SKM-1 (cell line): ENCODE data around the gene SP110.
"Not testable (repeated sequence)": the region's sequence is repeated elsewhere in the genome, so short reads cannot be mapped to it uniquely, and the experiment has no call there.

ENCODE experiments used
- DNase-seq: peaks from one replicate; lab custom pipeline; 2025; ENCODE audit not compliant: unreplicated experiment; lab: John Stamatoyannopoulos, UW

SP110 gene

GRCh38 chr2:230219419-230220331, at the start of gene SP110:
TSS of gene SP110 (minus strand) at chr2:230219984. CDS start at chr2:230216927, 3,057 bp downstream.
- peak; percentile 77 for DNase-seq

DNA sequence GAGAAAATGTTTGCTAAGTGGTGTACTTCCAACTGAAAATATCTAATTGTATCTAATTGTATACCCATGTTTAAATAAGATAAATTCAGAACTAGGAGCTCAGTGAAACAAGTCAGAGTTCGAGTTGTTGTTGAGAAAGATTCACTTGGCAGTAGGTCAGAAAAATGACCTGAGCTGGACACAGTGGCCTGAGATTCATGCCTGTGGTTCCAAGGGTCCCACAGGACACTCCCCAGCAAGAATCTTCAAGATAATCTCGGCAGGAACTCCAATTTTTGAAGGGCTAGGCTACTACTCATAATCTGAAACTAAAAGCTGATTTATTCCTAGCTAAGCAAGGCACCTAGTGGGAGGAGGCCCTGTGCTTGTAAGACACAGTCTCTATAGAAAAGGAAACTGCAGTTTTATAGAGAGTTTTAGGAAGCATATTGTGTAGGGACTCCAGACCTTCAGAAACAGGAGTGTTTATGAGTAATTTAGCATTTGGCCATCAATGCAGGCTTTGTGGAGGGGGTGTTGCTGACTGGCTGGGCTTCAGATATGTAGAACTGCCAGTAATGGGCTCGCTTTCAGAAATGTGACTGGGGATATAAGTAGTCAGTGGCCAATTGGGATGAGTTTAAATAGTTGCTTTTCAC, 48.9 kb upstream of the SP110 start:
- DNase-seq: no peak

DNA sequence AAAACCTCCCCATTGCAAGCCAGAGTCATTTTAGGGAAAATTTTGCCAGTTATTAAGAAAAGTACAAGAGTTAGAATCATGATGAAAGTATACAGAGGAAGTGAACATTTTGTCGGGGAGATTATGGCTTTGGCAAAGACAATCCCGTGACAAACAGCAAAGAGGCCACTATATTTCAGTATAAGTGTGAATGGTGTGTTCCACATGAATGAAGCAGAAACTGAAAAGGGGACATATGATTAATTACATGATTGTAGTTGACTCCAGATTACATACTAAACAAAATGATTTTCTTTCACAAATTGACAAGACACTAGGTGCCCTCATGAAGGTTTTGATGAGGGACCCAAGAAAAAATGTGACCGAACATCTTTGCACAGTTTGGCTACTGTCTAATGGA, 47.8 kb upstream of the SP110 start:
- DNase-seq: no peak

DNA sequence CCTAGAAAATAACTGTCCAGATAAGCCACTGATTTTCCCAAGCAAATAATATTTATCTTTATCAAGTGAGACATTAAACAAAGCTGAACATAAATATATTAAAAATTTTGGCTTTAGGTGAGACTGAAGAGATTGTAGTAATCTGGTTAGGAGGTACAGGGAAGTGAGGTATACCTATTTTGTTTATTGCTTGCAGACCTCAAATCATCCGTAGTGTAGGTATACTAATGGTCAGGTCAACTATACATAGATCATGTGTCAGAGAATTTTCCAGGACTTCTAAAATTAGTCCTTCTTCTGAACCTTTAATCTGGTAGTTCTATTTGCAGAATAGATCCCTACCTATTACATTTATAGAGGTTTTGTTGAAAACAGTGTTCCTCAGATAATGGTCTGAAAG, 47.3 kb upstream of the SP110 start:
- no peak for DNase-seq

- no peak for DNase-seq
These were observed 46.9 kb upstream of the SP110 start for GRCh38 chr2:230266638-230267037.

- DNase-seq: not testable (repeated sequence)
These were observed 45.2 kb upstream of the SP110 start for GRCh38 chr2:230264945-230265344.

GRCh38 chr2:230262246-230262645, 42.5 kb upstream of the SP110 start:
- no peak for DNase-seq

- no peak for DNase-seq
These were observed 38.7 kb upstream of the SP110 start for GRCh38 chr2:230258483-230258882.

DNA sequence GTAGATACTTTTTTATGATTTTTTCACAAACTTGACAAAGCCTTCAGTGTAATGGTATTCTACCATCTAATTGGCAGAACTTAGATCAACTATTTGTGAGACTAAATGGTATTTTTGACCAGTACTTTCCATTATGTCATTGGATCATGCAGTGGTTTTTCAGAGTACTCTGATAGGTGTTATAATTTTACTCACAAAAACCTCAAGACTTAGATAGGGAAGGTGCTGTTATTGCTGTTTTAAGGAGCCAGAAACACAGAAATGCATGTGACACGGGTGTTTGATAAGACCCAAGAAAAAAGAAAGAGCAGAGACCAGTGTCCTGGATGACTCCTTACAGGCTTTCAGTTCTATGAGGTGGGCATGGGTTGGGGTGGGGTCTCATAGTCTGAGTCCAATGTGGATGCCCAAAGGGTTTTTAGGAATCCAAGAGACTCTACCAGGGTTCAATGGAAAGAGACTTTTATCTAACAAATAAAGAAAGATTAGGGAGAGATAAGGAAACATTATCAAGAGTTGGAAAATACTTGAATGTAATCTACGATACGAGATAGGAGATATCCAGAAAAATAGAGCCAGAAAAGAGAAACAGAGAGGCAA, 37.0 kb upstream of the SP110 start:
- no peak for DNase-seq

- no peak for DNase-seq
These were observed 34.5 kb upstream of the SP110 start for GRCh38 chr2:230254152-230254881.

- DNase-seq: no peak
These were observed 30.4 kb upstream of the SP110 start for GRCh38 chr2:230250231-230250630.

GRCh38 chr2:230246206-230246605, 26.4 kb upstream of the SP110 start:
- no peak for DNase-seq

DNA sequence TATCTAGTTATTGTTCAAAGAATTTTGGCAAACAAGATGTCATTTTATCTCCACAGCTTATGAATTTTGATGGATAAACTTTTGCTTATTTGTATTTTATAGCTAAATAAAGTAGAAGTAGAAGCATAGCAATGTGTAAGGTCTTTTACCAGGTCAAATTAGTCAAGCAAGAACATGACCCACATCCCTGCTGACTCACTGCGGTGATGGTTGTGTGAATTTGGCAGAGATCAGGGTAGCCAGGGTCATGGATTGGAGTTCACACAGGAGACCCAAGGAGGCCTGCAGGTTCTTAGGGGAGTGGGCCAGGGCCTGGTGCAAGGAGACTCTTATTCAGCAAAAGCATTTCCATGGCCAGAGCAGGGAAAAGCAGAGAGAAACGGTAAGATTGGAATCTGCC, 24.4 kb upstream of the SP110 start:
- no peak for DNase-seq

- DNase-seq: no peak
These were observed 15.1 kb upstream of the SP110 start for GRCh38 chr2:230234845-230235244.

DNA sequence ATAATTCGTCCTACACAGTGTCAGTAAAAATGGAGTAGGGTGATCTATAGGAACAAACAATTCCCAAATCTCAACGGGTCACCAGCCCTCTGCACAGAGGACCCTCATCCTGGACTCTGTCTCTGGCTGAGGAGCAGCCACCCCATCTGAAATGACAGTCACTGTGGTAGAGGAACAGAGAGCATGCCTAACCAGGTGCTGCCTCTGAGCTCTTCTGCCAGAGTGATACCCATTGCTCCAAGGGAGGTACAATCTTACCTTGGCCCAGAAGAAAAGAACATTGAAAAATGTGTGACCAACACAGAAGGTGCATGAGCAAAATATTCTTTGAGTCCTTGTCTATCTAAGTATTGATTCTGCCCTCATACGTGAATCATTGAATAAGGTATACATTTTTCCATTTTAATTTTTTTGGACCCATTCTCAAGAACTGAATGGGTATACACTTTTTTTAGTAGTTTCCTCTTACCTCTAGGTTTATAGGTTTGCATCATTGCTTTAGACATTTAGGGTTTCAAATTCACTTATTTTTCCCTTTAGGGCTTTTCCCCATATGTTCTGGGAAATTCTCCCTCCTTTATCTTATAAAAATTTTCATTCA, 14.4 kb upstream of the SP110 start:
- no peak for DNase-seq

DNA sequence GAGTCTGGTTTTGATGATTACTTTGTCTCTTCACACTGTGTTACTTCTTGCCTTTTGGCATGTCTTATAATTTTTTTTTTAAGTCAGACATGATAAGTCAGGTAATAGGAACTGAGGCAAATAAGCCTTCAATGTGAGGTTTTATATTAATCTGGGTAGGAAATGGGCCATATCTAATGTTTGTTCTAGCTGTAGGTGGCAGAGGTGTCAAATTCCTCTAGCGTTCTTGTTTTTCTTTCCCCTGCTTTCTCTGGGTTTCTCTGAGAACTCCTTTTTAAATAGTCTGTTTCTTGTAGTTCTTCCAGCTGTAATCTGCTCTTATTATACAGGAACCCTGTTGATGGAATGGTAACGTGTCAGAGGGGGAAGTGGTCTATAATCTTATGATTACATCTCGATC, 11.5 kb upstream of the SP110 start:
- no peak for DNase-seq

- DNase-seq: no peak
These were observed 10.9 kb upstream of the SP110 start for GRCh38 chr2:230230496-230231200.

DNA sequence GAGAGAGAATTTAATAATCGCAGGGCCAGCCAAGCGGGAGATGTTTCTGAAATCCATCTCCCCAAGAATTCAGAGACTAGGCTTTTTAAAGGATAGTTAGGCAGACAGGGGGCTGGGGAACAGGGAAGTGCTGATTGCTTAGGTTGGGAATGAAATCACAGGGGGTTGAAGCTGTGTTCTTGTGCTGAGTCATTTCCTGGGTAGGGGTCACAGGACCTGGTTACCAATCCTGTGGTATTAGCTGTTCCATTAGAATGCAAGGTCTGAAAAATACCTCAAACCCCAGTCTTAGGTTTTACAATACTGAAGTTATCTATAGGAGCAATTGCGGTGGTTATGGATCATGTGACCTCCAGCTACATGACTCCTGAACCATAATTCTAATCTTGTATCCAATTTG, 10.3 kb upstream of the SP110 start:
- no peak for DNase-seq

DNA sequence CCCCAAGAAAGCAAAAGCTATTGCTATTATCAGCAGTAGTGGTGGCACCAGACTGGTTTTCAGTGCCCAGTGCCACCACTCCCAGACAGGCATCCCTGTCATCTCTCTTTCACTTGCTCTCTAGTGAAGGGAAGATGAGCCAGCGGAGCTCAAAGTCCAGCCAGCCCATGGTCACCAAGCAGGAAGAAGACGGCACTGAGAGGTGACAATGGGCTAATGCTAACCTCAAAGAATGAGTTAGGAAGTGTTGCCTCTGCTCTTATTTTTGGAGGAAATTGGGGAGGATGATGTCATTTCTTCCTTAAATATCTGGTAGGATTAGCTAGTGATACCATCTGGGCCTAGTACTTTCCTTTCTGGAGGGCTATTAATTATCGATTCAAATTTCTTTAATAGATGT, 7.4 kb upstream of the SP110 start:
- no peak for DNase-seq

GRCh38 chr2:230226051-230226551, 6.3 kb upstream of the SP110 start:
- peak; percentile 49 for DNase-seq
